WTC11 (cell line): ENCODE measurements around the gene GPS2. TPM values are rescaled to one million over a fixed set of nuclear protein-coding genes. Genes with fewer than 3 reads are reported as not detected.
A peak's percentile ranks its signal among the peaks of the same experiment; 100 is the strongest.

ENCODE experiments used
- ATAC-seq: fragments of 200-7000 bp; cut with Tn5 transposase; 2 replicates; pipeline ENCODE4 v1.10.0; 2021; ENCODE audit warnings: mild to moderate bottlenecking, moderate library complexity
- CTCF ChIA-PET: fragments of 300-600 bp; sonication (Branson Sonifier 250); formaldehyde crosslinking; loops from one replicate; lab custom pipeline; 2021; ENCODE audit warnings: antibody characterized with exemption; lab: Charles Lee
- POLR2A ChIA-PET: fragments of 350-600 bp; sonication (Branson Sonifier 250); formaldehyde crosslinking; loops from one replicate; lab custom pipeline; 2021; ENCODE audit warnings: antibody characterized with exemption; lab: Charles Lee
- DNase-seq: peaks from one replicate; pipeline ENCODE4 v3.0.0; 2021; ENCODE audit warnings: low spot score
- H3K27ac Mint-ChIP-seq: 2 replicates; pipeline ENCODE4 v1.8.0; 2021; ENCODE audit warnings: mixed read lengths
- H3K27me3 Mint-ChIP-seq: 2 replicates; pipeline ENCODE4 v1.8.0; 2021; ENCODE audit warnings: low read depth, mild to moderate bottlenecking, moderate library complexity, mixed read lengths
- H3K36me3 Mint-ChIP-seq: 2 replicates; pipeline ENCODE4 v1.8.0; 2021; ENCODE audit warnings: mixed read lengths
- H3K4me1 Mint-ChIP-seq: 2 replicates; pipeline ENCODE4 v1.8.0; 2022; ENCODE audit warnings: mixed read lengths
- H3K4me3 Mint-ChIP-seq: 2 replicates; pipeline ENCODE4 v1.8.0; 2021; ENCODE audit warnings: mild to moderate bottlenecking, moderate library complexity, mixed read lengths
- H3K9me3 Mint-ChIP-seq: 2 replicates; pipeline ENCODE4 v1.8.0; 2021; ENCODE audit warnings: mixed read lengths
- AFF4 ChIP-seq: sonication (generic); formaldehyde crosslinking; IDR thresholded peaks from 2 replicates; pipeline ENCODE4 v1.8.1; 2023; ENCODE audit warnings: mild to moderate bottlenecking, missing genetic modification reagents, borderline replicate concordance
- ATF2 ChIP-seq: sonication (generic); formaldehyde crosslinking; IDR thresholded peaks from 2 replicates; pipeline ENCODE4 v1.8.1; 2022; ENCODE audit warnings: low read depth, missing genetic modification reagents, borderline replicate concordance
- CBFB ChIP-seq: sonication (generic); formaldehyde crosslinking; IDR thresholded peaks from 2 replicates; pipeline ENCODE4 v1.8.1; 2022; ENCODE audit warnings: mild to moderate bottlenecking, low read depth, missing genetic modification reagents
- CREB1 ChIP-seq: sonication (generic); formaldehyde crosslinking; IDR thresholded peaks from 2 replicates; pipeline ENCODE4 v1.8.0; 2023; ENCODE audit warnings: mild to moderate bottlenecking, missing genetic modification reagents
- EMX1 ChIP-seq: fragments of 250-450 bp; sonication (Bioruptor Pico); IDR thresholded peaks from 2 replicates; pipeline ENCODE4 v1.8.0; 2021; ENCODE audit warnings: mild to moderate bottlenecking
- ERG ChIP-seq: fragments of 250-450 bp; sonication (Bioruptor Pico); IDR thresholded peaks from 2 replicates; pipeline ENCODE4 v1.8.0; 2021; ENCODE audit warnings: mild to moderate bottlenecking
- FOXP1 ChIP-seq: sonication (generic); formaldehyde crosslinking; IDR thresholded peaks from 2 replicates; pipeline ENCODE4 v1.8.0; 2022; ENCODE audit warnings: missing genetic modification reagents, mild to moderate bottlenecking, moderate library complexity, borderline replicate concordance
- MAX ChIP-seq: sonication (generic); formaldehyde crosslinking; IDR thresholded peaks from 2 replicates; pipeline ENCODE4 v1.8.0; 2022; ENCODE audit warnings: mild to moderate bottlenecking, missing genetic modification reagents
- NFATC4 ChIP-seq: fragments of 250-450 bp; sonication (Bioruptor Pico); IDR thresholded peaks from 2 replicates; pipeline ENCODE4 v1.9.0; 2021; ENCODE audit warnings: mild to moderate bottlenecking
- PRRX2 ChIP-seq: fragments of 250-450 bp; sonication (Bioruptor Pico); IDR thresholded peaks from 2 replicates; pipeline ENCODE4 v1.8.0; 2021; ENCODE audit warnings: mild to moderate bottlenecking
- RELA ChIP-seq: sonication (generic); formaldehyde crosslinking; IDR thresholded peaks from 2 replicates; pipeline ENCODE4 v1.8.1; 2022; ENCODE audit warnings: missing genetic modification reagents, mild to moderate bottlenecking, borderline replicate concordance
- RORB ChIP-seq: fragments of 250-450 bp; sonication (Bioruptor Pico); IDR thresholded peaks from 2 replicates; pipeline ENCODE4 v1.9.0; 2021; ENCODE audit warnings: mild to moderate bottlenecking
- SP1 ChIP-seq: sonication (generic); formaldehyde crosslinking; conservative IDR thresholded peaks from 2 replicates; pipeline ENCODE4 v1.8.1; 2022; ENCODE audit warnings: missing genetic modification reagents
- ZBTB21 ChIP-seq: sonication (generic); formaldehyde crosslinking; IDR thresholded peaks from 2 replicates; pipeline ENCODE4 v1.8.1; 2023; ENCODE audit warnings: mild to moderate bottlenecking, missing genetic modification reagents, borderline replicate concordance
- ZNF121 ChIP-seq: sonication (generic); formaldehyde crosslinking; IDR thresholded peaks from 2 replicates; pipeline ENCODE4 v1.8.0; 2023; ENCODE audit warnings: missing genetic modification reagents
- ZNF232 ChIP-seq: sonication (generic); formaldehyde crosslinking; IDR thresholded peaks from 2 replicates; pipeline ENCODE4 v1.8.0; 2022; ENCODE audit warnings: mild to moderate bottlenecking, missing genetic modification reagents
- ZNF423 ChIP-seq: fragments of 250-450 bp; sonication (Bioruptor Pico); IDR thresholded peaks from 2 replicates; pipeline ENCODE4 v2.1.2; 2022; ENCODE audit warnings: mild to moderate bottlenecking, moderate library complexity
- ZNF425 ChIP-seq: fragments of 250-450 bp; sonication (Bioruptor Pico); conservative IDR thresholded peaks from 2 replicates; pipeline ENCODE4 v1.9.0; 2021; ENCODE audit warnings: mild to moderate bottlenecking
- ZNF532 ChIP-seq: fragments of 250-450 bp; sonication (Bioruptor Pico); IDR thresholded peaks from 2 replicates; pipeline ENCODE4 v1.9.0; 2021; ENCODE audit warnings: mild to moderate bottlenecking, borderline replicate concordance
- ZSCAN18 ChIP-seq: fragments of 250-450 bp; sonication (Bioruptor Pico); IDR thresholded peaks from 2 replicates; pipeline ENCODE4 v2.1.2; 2022; ENCODE audit warnings: mild to moderate bottlenecking, moderate library complexity
- total RNA-seq: library from RNA; stranded (reverse); gene quantifications from 3 replicates; pipeline ENCODE4 v1.2.3, GENCODE V29; 2021

Gene GPS2
- total RNA-seq, 1 experiment from 2014 or later = 55.9 TPM

- peak; percentile 10 for ATAC-seq
- Mint-ChIP-seq H3K9me3 (peaks cover 4% of the 10 kb centered on the region), H3K4me3 (peak overlapping the region; percentile 89), H3K4me1 (peaks cover 31% of the 10 kb centered on the region), H3K36me3 (peaks cover 45% of the 10 kb centered on the region), H3K27me3 (peaks cover 9% of the 10 kb centered on the region), H3K27ac (peak overlapping the region; percentile 96)
- ChIA-PET POLR2A (interaction anchor here (0.8 to 1.1 kb wide), 3 partner anchors 21 to 274 kb away, joined by 3 to 7 read pairs (median 3); partner anchors contain the start of gene NEURL4), CTCF (interaction anchor here (0.9 to 1.4 kb wide), 3 partner anchors 21 to 58 kb away, joined by 3 to 4 read pairs (median 4); partner anchors contain the start of genes CTDNEP1 and NEURL4)
- DNase-seq = peak; percentile 71
- TF ChIP-seq ATF2 (CRISPR knock-in tag) = no peak
- TF ChIP-seq ZNF425 = peak; percentile 52; the same call in 1 of the 2 replicates
- no peak for TF ChIP-seq MAX (CRISPR knock-in tag)
- peak; percentile 20; the same call in 1 of the 2 replicates for TF ChIP-seq NFATC4 (CRISPR knock-in tag)
- TF ChIP-seq ZNF532 (CRISPR knock-in tag) = 0 out of 2 replicates have a peak, but pooled peaks have one; percentile 11
- no peak for TF ChIP-seq ZNF232 (CRISPR knock-in tag)
- 0 out of 2 replicates have a peak, but pooled peaks have one; percentile 44 for TF ChIP-seq ZNF121 (CRISPR knock-in tag)
- 0 out of 2 replicates have a peak, but pooled peaks have one; percentile 36 for TF ChIP-seq SP1 (CRISPR knock-in tag)
- TF ChIP-seq FOXP1 (CRISPR knock-in tag) = 0 out of 2 replicates have a peak, but pooled peaks have one; percentile 4
- TF ChIP-seq CREB1 = no peak
- TF ChIP-seq EMX1 = peak; percentile 64; the same call in 1 of the 2 replicates
- 0 out of 2 replicates have a peak, but pooled peaks have one; percentile 35 for TF ChIP-seq ERG (CRISPR knock-in tag)
- TF ChIP-seq ZBTB21 = no peak
- TF ChIP-seq PRRX2 (CRISPR knock-in tag) = 0 out of 2 replicates have a peak, but pooled peaks have one; percentile 75
- no peak for TF ChIP-seq AFF4 (CRISPR knock-in tag)
- no peak for TF ChIP-seq CBFB (CRISPR knock-in tag)
- TF ChIP-seq ZNF423 (CRISPR knock-in tag) = no peak
- TF ChIP-seq ZSCAN18 (CRISPR knock-in tag) = no peak
- no peak for TF ChIP-seq RORB (CRISPR knock-in tag)
- no peak for TF ChIP-seq RELA
Observed at GRCh38 chr17:7308625-7309433, 6.3 kb downstream of the GPS2 start.
